Measurements from ENCODE around the gene PRND.

Gene PRND, protein sequence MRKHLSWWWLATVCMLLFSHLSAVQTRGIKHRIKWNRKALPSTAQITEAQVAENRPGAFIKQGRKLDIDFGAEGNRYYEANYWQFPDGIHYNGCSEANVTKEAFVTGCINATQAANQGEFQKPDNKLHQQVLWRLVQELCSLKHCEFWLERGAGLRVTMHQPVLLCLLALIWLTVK

DNA sequence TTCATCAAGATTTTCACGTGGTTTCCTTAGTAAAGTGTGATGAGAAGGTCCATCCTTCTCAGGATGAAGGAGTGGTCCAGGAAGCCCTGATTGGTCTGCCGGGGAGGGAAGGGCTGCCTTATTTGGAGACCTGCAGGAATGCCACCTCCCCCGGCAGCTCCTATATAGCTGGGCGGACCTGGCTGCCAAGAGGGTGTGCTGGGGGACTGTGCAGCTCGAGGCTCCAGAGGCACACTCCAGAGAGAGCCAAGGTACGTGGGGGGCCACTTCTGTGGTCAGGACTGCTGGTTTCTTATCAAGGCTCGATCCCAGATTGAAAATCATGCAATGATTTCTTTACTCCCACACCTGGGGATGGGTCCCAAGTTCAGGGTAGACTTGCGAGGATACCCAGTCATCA, at the start of gene PRND:
Gene PRND (plus strand): TSS at position 191 of the 400 bp plus-strand sequence. CDS start 2,643 bp downstream, outside the sequence.
- no peak for DNase-seq
- intact Hi-C loops (cut with DNase I) = loop anchor here (2.0 kb wide), 1 partner anchor 113 kb away; no protein-coding TSS in a partner anchor

DNA sequence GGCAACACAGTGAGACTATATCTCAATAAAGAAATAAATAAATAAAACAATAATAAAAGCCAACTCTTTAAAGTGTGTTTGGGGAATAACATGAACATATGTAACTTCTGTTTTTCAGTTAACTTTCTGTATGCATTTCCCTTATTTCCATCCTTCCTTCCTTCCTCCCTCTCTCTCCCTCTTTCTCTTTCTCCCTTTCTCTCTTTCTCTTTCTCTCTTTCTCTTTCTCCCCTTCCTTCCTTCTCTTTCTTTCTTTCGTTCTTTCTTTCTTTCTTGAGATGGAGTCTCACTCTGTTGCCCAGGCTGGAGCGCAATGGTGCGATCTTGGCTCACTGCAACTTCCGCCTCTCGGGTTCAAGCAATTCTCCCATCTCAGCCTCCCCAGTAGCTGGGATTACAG, 48.8 kb upstream of the PRND start:
- DNase-seq = no peak
- intact Hi-C loops (cut with DNase I) = no loop called here

DNA sequence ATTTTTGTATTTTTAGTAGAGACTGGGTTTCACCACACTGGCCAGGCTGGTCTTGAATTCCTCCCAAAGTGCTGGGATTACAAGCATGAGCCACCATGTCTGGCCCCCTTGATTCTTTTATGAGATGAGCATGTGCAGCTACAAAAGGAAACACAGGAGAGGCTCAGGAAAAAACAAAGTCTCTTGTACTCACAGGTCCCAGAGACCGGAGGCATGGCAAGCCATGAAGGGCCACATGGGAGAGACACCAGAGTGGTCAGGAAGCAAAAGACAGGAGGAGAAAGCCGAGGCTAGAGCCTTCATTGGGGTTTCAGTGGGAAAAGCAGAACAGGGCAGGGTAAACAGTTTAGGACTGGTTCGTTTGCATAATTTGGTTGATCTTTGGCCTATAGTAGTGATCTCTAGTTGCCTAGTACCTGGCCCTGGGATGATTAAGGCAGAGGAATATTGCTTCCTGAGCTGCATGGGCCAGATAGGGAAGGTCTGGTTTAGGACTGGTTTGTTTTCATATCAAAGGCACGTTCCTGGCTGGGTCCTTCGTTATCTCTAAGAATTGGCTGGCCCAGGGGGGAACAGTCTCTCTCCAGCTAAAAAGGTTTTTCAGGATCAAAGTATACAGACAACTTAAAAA, 48.2 kb upstream of the PRND start:
- intact Hi-C loops (cut with DNase I) = no loop called here
- DNase-seq = no peak

DNA sequence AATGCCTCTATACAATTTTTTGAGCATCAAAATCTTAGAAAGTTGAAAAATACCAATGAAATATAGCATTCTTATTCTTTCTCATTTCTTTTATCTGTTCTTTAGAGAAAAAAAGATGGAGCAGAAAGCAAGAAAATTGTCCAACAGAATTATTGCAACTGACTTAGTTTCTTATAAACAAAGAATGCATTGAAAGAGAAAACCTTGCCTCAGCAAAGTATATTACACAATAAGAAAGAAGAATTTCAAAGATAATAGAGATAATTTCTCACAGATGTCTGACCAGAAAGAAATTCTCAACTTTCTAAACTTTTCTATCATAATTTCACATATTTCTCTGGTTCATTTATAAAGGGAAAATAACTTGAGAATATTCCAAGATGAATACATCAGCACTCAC, 47.0 kb upstream of the PRND start:
- intact Hi-C loops (cut with DNase I) = no loop called here
- DNase-seq = no peak

DNA sequence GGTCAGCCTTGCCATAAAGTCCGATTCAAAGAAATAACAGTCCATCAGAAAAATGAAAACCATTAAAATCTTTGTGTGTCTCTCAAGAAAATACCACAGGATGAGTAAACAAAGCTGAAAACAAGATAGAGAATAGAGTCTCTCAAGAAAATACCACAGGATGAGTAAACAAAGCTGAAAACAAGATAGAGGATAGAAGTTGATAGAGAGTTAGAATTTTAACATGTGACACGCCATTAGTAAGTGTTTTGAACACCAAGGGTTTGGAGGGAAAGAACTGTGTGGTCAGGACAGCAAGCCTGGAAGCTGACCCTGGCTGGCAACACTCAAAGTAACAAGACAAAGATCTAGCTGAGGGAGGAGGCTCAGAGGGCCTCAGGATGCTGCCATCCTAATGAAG, 43.9 kb upstream of the PRND start:
- intact Hi-C loops (cut with DNase I) = no loop called here
- no peak for DNase-seq

DNA sequence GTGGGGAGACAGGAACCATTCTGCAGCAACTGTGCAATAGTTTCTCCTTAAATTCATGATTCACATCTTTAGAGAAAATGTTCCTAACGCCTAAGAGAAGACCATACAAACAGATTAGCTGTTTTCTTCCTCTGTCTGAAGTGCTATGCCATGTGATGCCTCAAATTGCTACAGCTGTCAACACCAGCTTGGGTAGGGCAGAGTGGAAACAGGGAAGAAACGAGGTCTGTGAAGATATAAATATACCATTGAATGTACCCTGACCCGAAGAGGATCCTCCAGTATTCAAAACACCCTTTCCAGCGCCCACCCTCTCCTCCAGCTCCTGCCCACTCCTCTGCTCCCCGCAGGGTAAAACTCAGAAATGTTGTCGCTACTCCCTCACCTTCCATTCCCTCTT, 40.3 kb upstream of the PRND start:
- intact Hi-C loops (cut with DNase I) = no loop called here
- DNase-seq = peak in 5 of 42 donors; percentile 5 to 65 (median 24)

DNA sequence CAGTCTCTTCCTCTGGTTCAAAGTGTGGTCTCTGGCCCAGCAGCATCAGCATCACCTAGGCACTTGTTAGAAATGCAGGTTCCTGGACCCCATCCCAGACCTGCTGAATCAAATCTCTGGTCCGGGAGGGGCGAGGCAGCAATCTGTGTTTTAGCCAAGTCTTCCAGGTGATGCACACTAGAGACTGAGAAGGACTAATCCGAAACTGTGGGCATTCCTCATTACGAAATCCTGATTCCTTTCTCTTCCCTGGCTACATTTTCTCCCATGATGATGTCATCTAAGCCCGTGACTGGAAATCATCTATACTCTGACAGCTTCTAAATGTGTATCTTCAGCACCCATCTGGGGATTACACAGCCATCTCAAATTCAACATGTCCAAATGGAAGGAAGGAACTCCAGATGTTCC, 39.7 kb upstream of the PRND start:
- peak in 1 of 42 donors; percentile 25 for DNase-seq
- intact Hi-C loops (cut with DNase I) = no loop called here

DNA sequence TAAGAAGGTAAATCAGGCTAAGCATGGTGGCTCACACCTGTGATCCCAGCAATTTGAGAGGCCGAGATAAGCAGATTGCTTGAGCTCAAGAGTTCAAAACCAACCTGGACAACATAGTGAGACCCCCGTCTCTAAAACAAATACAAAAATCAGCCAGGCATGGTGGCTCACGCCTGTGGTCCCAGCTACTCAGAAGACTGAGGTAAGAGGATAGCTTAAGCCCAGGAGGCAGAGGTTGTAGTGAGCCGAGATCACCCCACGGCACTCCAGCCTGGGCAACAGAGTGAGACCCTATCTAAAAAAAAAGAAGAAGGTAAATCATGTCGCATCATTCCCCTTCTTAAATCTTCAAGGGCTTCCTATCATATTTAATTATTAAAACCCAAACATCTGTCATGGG, 39.0 kb upstream of the PRND start:
- peak in 1 of 42 donors; percentile 3 for DNase-seq
- intact Hi-C loops (cut with DNase I) = no loop called here

DNA sequence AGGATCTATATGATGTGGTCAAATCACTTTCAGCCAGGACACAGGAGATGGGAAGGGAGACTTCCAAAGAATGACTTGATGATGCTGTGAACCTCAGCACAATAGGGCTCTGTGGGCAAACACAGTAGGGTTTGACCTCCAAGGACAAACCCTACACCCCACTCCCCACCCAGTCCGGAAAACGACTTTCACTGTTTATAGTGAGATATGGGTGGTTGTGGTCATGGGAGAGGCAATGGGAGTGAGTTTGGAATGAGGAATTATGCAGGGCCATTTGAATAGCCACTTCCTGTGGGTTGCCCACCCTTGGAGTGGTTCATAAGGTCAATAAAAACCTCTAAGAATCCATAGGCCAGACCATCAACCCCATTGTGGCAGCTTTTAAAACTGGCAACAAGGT, 38.4 kb upstream of the PRND start:
- intact Hi-C loops (cut with DNase I) = no loop called here
- DNase-seq = no peak

DNA sequence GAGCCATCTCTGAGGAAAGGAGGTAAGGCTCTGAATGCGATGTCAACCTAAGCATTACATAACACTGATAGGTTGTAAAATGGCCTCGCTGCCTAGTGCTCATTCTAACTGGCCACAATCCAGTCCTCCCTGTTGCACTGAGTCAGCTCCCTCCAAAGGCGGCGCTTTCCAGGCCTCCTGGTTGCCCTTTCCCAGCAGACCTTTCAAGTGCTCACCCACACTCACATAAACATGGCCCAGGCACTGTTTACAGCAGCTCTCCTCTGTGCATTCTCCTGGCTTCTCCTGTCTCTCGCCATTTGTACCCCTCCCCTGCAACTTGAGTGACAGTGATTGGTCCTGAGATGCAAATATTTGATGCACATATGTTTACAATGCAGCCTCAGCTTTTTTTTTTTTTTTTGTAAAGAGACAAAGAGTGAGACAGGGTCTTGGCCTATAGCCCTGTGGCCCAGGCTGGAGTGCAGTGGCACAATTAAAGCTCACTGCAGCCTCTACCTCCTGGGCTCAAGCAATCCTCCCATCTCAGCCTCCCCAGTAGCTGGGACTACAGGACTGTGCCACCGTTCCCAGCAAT, 36.8 kb upstream of the PRND start:
- DNase-seq = peak in 2 of 42 donors; percentile 41 to 48

DNA sequence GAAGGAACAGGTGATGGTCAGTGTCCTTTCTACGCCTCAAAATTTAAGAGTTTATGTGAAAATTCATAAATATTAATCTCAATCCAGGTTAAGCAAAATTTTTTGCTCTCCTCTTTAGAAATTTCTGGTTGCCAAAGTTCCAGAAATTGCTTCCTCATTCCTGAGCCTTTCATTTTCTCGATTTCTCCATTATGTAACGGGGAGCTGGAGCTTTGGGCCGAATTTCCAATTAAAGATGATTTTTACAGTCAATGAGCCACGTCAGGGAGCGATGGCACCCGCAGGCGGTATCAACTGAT, 35.8 kb upstream of the PRND start:
- intact Hi-C loops (cut with DNase I) = no loop called here
- no peak for DNase-seq

More for the DNA sequence above, 36.8 kb upstream of the PRND start:
- intact Hi-C loops (cut with DNase I) = no loop called here

DNA sequence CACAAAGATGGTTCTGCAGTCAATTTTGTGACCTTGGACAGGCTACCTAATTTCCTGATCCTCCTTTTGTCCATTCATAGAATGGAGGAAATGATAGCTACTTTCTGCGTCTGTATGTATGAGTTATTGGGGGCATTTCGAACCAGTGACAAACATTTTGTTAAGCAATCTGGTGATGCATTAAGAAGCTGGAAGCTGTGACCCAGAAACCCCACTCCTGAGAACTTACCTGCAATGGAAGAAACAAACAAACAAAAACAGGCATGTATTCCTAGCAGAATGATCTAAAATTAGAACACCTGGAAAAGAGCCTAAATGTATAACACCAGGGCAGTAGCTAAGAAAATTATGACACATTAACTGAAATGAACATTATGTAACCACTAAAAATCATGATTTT, 33.4 kb upstream of the PRND start:
- no peak for DNase-seq
- intact Hi-C loops (cut with DNase I) = loop anchor here (2.0 kb wide), 1 partner anchor 74 kb away; no protein-coding TSS in a partner anchor

DNA sequence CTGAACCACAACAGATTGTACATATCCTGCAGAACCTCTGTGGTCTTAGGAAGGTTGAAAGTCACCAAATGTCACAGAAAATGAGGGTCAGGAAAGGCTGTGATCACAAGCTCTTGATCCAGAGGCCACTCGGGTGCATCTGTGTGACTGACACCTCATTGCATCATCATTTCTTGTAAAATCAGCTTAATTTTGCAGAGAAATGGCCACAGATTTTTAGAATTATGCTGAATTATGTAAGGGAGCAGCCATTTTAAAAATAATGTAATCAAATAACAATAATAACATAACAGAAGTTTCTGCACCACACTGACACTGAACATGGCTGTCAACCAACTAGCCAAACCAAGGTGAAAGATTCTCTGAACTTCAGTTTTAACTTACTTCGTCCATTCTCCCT, 32.5 kb upstream of the PRND start:
- intact Hi-C loops (cut with DNase I) = loop anchor here (2.0 kb wide), 1 partner anchor 74 kb away; no protein-coding TSS in a partner anchor
- peak in 2 of 42 donors; percentile 37 to 39 for DNase-seq

DNA sequence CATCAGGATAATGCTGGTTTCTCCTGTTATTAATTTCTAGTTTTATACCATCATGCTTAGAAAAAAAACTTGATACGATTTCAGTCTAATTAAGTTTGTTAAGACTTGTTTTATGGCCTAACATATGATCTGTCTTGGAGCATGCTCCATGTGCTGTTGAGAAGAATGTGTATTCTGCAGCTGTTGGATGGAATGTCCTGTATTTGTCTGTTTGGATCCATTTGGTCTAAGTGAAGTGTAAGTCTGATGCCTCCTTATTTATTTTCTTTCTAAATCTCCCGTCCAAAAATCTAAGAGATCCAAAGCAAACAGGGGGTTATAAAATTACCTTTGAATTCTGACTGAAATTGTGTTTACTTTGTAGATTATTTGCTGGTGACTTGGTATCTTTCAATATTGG, 30.0 kb upstream of the PRND start:
- intact Hi-C loops (cut with DNase I) = no loop called here
- peak in 2 of 42 donors; percentile 5 to 12 for DNase-seq

DNA sequence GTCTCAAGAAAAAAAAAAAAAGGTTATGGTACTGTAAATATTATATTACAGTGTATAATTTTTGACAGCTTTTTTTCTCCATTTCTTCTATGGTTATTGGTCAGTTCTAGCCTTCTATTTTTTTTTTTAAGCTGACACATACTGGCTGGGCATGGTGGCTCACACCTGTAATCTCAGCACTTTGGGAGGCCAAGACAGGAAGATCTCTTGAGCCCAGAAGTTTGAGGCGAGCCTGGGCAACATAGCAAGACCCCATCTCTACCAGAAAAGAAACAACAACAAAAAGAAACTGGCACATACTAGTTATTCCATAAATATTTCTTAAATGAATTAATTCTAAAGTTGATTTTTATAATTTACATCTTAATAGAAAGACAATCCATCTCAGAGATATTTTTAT, 27.6 kb upstream of the PRND start:
- peak in 2 of 42 donors; percentile 20 to 26 for DNase-seq
- intact Hi-C loops (cut with DNase I) = no loop called here

DNA sequence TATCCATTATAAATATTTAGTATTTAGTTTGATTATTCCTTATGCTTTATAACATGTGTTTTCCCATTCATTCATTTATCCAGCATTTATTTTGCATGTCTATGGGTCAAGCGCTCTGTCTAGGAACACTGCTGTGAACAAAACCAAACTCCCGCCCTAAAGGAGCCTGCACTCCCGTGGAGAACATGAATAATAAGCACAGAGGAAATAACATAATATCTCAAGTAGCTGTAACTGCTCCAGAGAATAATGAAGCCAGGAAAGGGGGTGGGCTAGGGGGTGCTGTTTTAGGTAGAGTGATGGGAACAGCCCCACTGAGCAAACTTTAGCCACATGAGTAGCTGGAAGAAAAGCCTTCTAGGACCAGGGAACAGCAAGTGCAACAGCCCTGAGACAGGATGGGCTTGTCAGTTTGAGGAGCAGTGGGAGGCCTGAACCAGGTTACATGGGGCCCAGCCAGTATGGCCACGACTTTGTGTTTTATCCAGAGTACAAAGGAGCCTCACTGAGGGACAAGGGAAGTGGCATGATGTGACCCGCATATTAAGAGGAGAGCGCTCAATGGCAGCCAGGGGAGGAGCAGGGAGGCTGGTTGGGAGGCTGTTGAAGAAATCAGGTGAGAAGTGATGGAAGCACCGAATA, 24.4 kb upstream of the PRND start:
- DNase-seq = peak in 4 of 42 donors; percentile 24 to 54 (median 33)

DNA sequence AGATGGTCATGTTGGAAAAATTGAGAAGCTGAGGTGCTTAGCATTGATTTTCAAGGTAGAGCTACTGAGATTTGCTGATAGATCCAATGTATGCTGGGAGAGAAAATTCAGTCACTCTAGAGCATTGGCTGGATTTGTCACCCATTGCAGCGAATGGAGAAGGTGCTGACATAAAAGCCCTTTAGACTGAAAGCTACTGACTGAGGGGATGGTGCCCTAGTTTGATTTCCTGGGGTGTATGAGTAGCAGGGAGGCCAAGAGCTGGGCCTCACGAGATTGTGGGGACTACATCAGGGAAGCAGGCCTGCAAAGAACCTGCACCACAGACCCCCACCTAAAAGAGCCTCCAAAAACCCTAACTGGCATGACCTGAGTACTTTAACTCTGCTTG, 23.9 kb upstream of the PRND start:
- DNase-seq = peak in 2 of 42 donors; percentile 29 to 40
- intact Hi-C loops (cut with DNase I) = no loop called here

More for the DNA sequence above, 24.4 kb upstream of the PRND start:
- intact Hi-C loops (cut with DNase I) = no loop called here

DNA sequence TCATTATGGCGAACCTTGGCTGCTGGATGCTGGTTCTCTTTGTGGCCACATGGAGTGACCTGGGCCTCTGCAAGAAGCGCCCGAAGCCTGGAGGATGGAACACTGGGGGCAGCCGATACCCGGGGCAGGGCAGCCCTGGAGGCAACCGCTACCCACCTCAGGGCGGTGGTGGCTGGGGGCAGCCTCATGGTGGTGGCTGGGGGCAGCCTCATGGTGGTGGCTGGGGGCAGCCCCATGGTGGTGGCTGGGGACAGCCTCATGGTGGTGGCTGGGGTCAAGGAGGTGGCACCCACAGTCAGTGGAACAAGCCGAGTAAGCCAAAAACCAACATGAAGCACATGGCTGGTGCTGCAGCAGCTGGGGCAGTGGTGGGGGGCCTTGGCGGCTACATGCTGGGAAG, 22.5 kb upstream of the PRND start:
- peak in 2 of 42 donors; percentile 31 to 34 for DNase-seq
- intact Hi-C loops (cut with DNase I) = no loop called here

DNA sequence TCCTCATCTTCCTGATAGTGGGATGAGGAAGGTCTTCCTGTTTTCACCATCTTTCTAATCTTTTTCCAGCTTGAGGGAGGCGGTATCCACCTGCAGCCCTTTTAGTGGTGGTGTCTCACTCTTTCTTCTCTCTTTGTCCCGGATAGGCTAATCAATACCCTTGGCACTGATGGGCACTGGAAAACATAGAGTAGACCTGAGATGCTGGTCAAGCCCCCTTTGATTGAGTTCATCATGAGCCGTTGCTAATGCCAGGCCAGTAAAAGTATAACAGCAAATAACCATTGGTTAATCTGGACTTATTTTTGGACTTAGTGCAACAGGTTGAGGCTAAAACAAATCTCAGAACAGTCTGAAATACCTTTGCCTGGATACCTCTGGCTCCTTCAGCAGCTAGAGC, 21.8 kb upstream of the PRND start:
- intact Hi-C loops (cut with DNase I) = no loop called here
- DNase-seq = no peak

DNA sequence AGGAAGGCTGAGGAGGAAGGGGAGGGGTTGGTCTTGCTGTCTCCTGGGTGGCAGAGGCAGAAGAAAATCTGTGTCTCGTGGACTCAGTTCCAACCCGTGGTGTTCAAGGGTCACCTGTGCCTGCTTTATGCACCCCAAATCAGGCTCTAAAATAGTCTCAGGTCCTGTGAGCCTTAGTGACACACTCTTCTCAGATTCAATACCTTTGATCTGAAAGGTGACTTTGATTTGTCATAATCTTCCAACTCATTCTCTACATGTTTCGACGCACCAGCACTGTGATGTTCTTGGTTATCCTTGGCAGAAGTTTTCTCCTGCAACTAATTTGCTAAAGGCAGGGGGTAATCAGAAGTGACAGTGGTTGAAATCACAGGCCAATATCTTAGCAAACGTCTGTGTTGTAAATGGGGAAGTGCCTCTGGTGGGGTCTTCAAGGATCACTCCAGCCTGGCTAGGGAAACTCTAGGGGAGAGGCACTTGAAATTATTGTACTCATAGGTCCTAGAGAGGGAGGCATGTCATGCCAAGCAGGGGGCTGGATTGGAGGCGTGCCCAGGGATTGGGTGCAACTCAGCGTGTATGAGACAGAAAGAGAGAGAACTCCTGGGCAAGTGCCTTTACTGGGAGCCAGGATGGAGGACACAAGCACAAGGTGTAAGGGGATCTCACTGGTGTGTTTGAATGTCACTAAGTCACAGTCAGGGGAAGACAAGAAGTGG, 19.0 kb upstream of the PRND start:
- intact Hi-C loops (cut with DNase I) = no loop called here
- peak in 1 of 42 donors; percentile 22 for DNase-seq

All from head of caudate nucleus (tissue), 42 donors.